Hair follicular keratinocyte (primary cell): ENCODE measurements around the gene ISOC1. TPM values are rescaled to one million over a fixed set of nuclear protein-coding genes. Genes with fewer than 3 reads are reported as not detected.

Source experiments
- total RNA-seq: library from RNA; depleted of rRNA; stranded (reverse); fragments of >200 nt; gene quantifications from 2 replicates; pipeline ENCODE4 v1.2.3, GENCODE V29; 2015

The ISOC1 gene
- total RNA-seq, result 27.4 and 34.4 TPM in 2 replicates

GRCh38 chr5:129094087-129094923, at the start of gene ISOC1:
Gene ISOC1 (plus strand): TSS chr5:129094749. CDS start chr5:129094767, 18 bp downstream.

Other genes with a start within 250 kb of the ISOC1 start
- 1.5 TPM in 2 replicates for gene SLC27A6, start 129.3 kb upstream of the ISOC1 start, total RNA-seq